Measurements from ENCODE around the gene GRID1.
A peak's percentile ranks its signal among the peaks of the same experiment; 100 is the strongest.

GRID1 gene

GRCh38 chr10:85851934-85852333 lies 514.7 kb downstream of the GRID1 start:
- no peak overlapping the region for H2AK5ac ChIP-seq (ENCODE audit: low read length, severe bottlenecking)
- no peaks in the 10 kb centered on the region for H3K79me1 ChIP-seq (replicated peaks; ENCODE audit: low read length, poor library complexity, severe bottlenecking)
- H3K27me3 ChIP-seq (ENCODE audit: control insufficient read depth in 1 of 2, insufficient read depth in 1 of 2, low read length in 2 of 2) = no peaks in the 10 kb centered on the region
- peaks cover 9% of the 10 kb centered on the region for H3K9me3 ChIP-seq (ENCODE audit: control insufficient read depth, low read length)
- no peak overlapping the region for H3K14ac ChIP-seq (ENCODE audit: low read length in 2 of 2)
- no peak overlapping the region for H4K8ac ChIP-seq (ENCODE audit: low read length)
- no peak overlapping the region for H3K4me2 ChIP-seq (ENCODE audit: low read length, poor library complexity, severe bottlenecking)
- no peaks in the 10 kb centered on the region for H3K4me1 ChIP-seq (ENCODE audit: control insufficient read depth, insufficient read depth, low read depth, low read length)
- H3K18ac ChIP-seq (ENCODE audit: low read depth in 1 of 2, low read length in 2 of 2) = no peak overlapping the region
- H2AFZ ChIP-seq (ENCODE audit: low read depth, low read length) = no peak overlapping the region
- DNase-seq = no peak
- no peaks in the 10 kb centered on the region for H3K36me3 ChIP-seq (ENCODE audit: control insufficient read depth in 1 of 2, insufficient read depth in 2 of 2, low read depth in 1 of 2, low read length in 2 of 2)
- no peak overlapping the region for H3K4ac ChIP-seq (ENCODE audit: low read depth in 1 of 2, low read length in 2 of 2)
- no peak overlapping the region for H2BK5ac ChIP-seq (ENCODE audit: low read depth, low read length, poor library complexity, severe bottlenecking)
- H2BK120ac ChIP-seq (ENCODE audit: low read depth, low read length) = no peak overlapping the region
- no peak overlapping the region for H3K27ac ChIP-seq (ENCODE audit: low read length, poor library complexity, severe bottlenecking)
- no peak overlapping the region for H3K4me3 ChIP-seq (ENCODE audit: insufficient read depth in 1 of 2, low read depth in 1 of 2, low read length in 2 of 2)
- no peak overlapping the region for H4K91ac ChIP-seq (ENCODE audit: low read length)
- H2BK15ac ChIP-seq (ENCODE audit: low read depth, poor library complexity, severe bottlenecking) = no peak overlapping the region
- no peak overlapping the region for H3K9ac ChIP-seq (ENCODE audit: low read length)
- H2BK12ac ChIP-seq (ENCODE audit: low read length in 2 of 2) = no peak overlapping the region
- no peak overlapping the region for H3K23ac ChIP-seq (ENCODE audit: low read length in 2 of 2)
- WGBS = 81% methylated on average over 5 of the region's 6 CpGs

GRCh38 chr10:85851325-85851724 lies 515.3 kb downstream of the GRID1 start:
- DNase-seq = peak; percentile 42
- H3K18ac ChIP-seq (ENCODE audit: low read depth in 1 of 2, low read length in 2 of 2) = no peak overlapping the region
- H2BK120ac ChIP-seq (ENCODE audit: low read depth, low read length) = no peak overlapping the region
- H3K14ac ChIP-seq (ENCODE audit: low read length in 2 of 2) = no peak overlapping the region
- H3K23ac ChIP-seq (ENCODE audit: low read length in 2 of 2) = no peak overlapping the region
- peaks cover 9% of the 10 kb centered on the region for H3K9me3 ChIP-seq (ENCODE audit: control insufficient read depth, low read length)
- WGBS = 48% methylated on average over 2 of the region's 2 CpGs
- no peak overlapping the region for H3K4ac ChIP-seq (ENCODE audit: low read depth in 1 of 2, low read length in 2 of 2)
- H3K4me2 ChIP-seq (ENCODE audit: low read length, poor library complexity, severe bottlenecking) = no peak overlapping the region
- H2AK5ac ChIP-seq (ENCODE audit: low read length, severe bottlenecking) = no peak overlapping the region
- H3K27ac ChIP-seq (ENCODE audit: low read length, poor library complexity, severe bottlenecking) = no peak overlapping the region
- H3K79me1 ChIP-seq (replicated peaks; ENCODE audit: low read length, poor library complexity, severe bottlenecking) = no peaks in the 10 kb centered on the region
- H3K4me3 ChIP-seq (ENCODE audit: insufficient read depth in 1 of 2, low read depth in 1 of 2, low read length in 2 of 2) = no peak overlapping the region
- no peak overlapping the region for H4K8ac ChIP-seq (ENCODE audit: low read length)
- no peak overlapping the region for H2BK15ac ChIP-seq (ENCODE audit: low read depth, poor library complexity, severe bottlenecking)
- no peak overlapping the region for H2AFZ ChIP-seq (ENCODE audit: low read depth, low read length)
- H2BK5ac ChIP-seq (ENCODE audit: low read depth, low read length, poor library complexity, severe bottlenecking) = no peak overlapping the region
- H3K27me3 ChIP-seq (ENCODE audit: control insufficient read depth in 1 of 2, insufficient read depth in 1 of 2, low read length in 2 of 2) = no peaks in the 10 kb centered on the region
- no peaks in the 10 kb centered on the region for H3K4me1 ChIP-seq (ENCODE audit: control insufficient read depth, insufficient read depth, low read depth, low read length)
- H2BK12ac ChIP-seq (ENCODE audit: low read length in 2 of 2) = no peak overlapping the region
- no peaks in the 10 kb centered on the region for H3K36me3 ChIP-seq (ENCODE audit: control insufficient read depth in 1 of 2, insufficient read depth in 2 of 2, low read depth in 1 of 2, low read length in 2 of 2)
- H3K9ac ChIP-seq (ENCODE audit: low read length) = no peak overlapping the region
- no peak overlapping the region for H4K91ac ChIP-seq (ENCODE audit: low read length)

- Histone ChIP-seq H3K9ac (ENCODE audit: low read length) (no peak overlapping the region), H3K4ac (ENCODE audit: low read depth in 1 of 2, low read length in 2 of 2) (no peak overlapping the region), H3K9me3 (ENCODE audit: control insufficient read depth, low read length) (peaks cover 10% of the 10 kb centered on the region), H3K4me2 (ENCODE audit: low read length, poor library complexity, severe bottlenecking) (no peak overlapping the region), H2BK15ac (ENCODE audit: low read depth, poor library complexity, severe bottlenecking) (no peak overlapping the region), H3K14ac (ENCODE audit: low read length in 2 of 2) (no peak overlapping the region), H3K36me3 (ENCODE audit: control insufficient read depth in 1 of 2, insufficient read depth in 2 of 2, low read depth in 1 of 2, low read length in 2 of 2) (no peaks in the 10 kb centered on the region), H3K4me3 (ENCODE audit: insufficient read depth in 1 of 2, low read depth in 1 of 2, low read length in 2 of 2) (no peak overlapping the region), H4K91ac (ENCODE audit: low read length) (no peak overlapping the region), H2BK12ac (ENCODE audit: low read length in 2 of 2) (no peak overlapping the region), H3K4me1 (ENCODE audit: control insufficient read depth, insufficient read depth, low read depth, low read length) (no peaks in the 10 kb centered on the region), H2AK5ac (ENCODE audit: low read length, severe bottlenecking) (no peak overlapping the region), H2BK120ac (ENCODE audit: low read depth, low read length) (no peak overlapping the region), H2AFZ (ENCODE audit: low read depth, low read length) (no peak overlapping the region), H3K18ac (ENCODE audit: low read depth in 1 of 2, low read length in 2 of 2) (no peak overlapping the region), H3K23ac (ENCODE audit: low read length in 2 of 2) (no peak overlapping the region), H3K27ac (ENCODE audit: low read length, poor library complexity, severe bottlenecking) (no peak overlapping the region), H2BK5ac (ENCODE audit: low read depth, low read length, poor library complexity, severe bottlenecking) (no peak overlapping the region), H3K79me1 (replicated peaks; ENCODE audit: low read length, poor library complexity, severe bottlenecking) (no peaks in the 10 kb centered on the region), H4K8ac (ENCODE audit: low read length) (no peak overlapping the region), H3K27me3 (ENCODE audit: control insufficient read depth in 1 of 2, insufficient read depth in 1 of 2, low read length in 2 of 2) (no peaks in the 10 kb centered on the region)
- WGBS = 98% methylated on average over 3 of the region's 3 CpGs
- DNase-seq = no peak
Observed at GRCh38 chr10:85850736-85851135, 515.9 kb downstream of the GRID1 start.

GRCh38 chr10:85849315-85849714 lies 517.3 kb downstream of the GRID1 start:
- Histone ChIP-seq H3K4ac (ENCODE audit: low read depth in 1 of 2, low read length in 2 of 2) (no peak overlapping the region), H3K18ac (ENCODE audit: low read depth in 1 of 2, low read length in 2 of 2) (no peak overlapping the region), H3K27me3 (ENCODE audit: control insufficient read depth in 1 of 2, insufficient read depth in 1 of 2, low read length in 2 of 2) (no peaks in the 10 kb centered on the region), H2BK5ac (ENCODE audit: low read depth, low read length, poor library complexity, severe bottlenecking) (no peak overlapping the region), H3K23ac (ENCODE audit: low read length in 2 of 2) (no peak overlapping the region), H3K9ac (ENCODE audit: low read length) (no peak overlapping the region), H4K91ac (ENCODE audit: low read length) (no peak overlapping the region), H4K8ac (ENCODE audit: low read length) (no peak overlapping the region), H3K4me1 (ENCODE audit: control insufficient read depth, insufficient read depth, low read depth, low read length) (no peaks in the 10 kb centered on the region), H2BK120ac (ENCODE audit: low read depth, low read length) (no peak overlapping the region), H3K79me1 (replicated peaks; ENCODE audit: low read length, poor library complexity, severe bottlenecking) (no peaks in the 10 kb centered on the region), H3K36me3 (ENCODE audit: control insufficient read depth in 1 of 2, insufficient read depth in 2 of 2, low read depth in 1 of 2, low read length in 2 of 2) (no peaks in the 10 kb centered on the region), H2BK15ac (ENCODE audit: low read depth, poor library complexity, severe bottlenecking) (no peak overlapping the region), H3K14ac (ENCODE audit: low read length in 2 of 2) (no peak overlapping the region), H3K9me3 (ENCODE audit: control insufficient read depth, low read length) (peaks cover 14% of the 10 kb centered on the region), H2BK12ac (ENCODE audit: low read length in 2 of 2) (no peak overlapping the region), H2AK5ac (ENCODE audit: low read length, severe bottlenecking) (no peak overlapping the region), H3K27ac (ENCODE audit: low read length, poor library complexity, severe bottlenecking) (no peak overlapping the region), H3K4me3 (ENCODE audit: insufficient read depth in 1 of 2, low read depth in 1 of 2, low read length in 2 of 2) (no peak overlapping the region), H2AFZ (ENCODE audit: low read depth, low read length) (no peak overlapping the region), H3K4me2 (ENCODE audit: low read length, poor library complexity, severe bottlenecking) (no peak overlapping the region)
- DNase-seq = no peak
- WGBS = 72% methylated on average over 3 of the region's 3 CpGs

All from mesenchymal stem cell (in vitro differentiated cells and primary cell).